H9 (cell line): Measurements from ENCODE around the gene LIM2. TPM values are rescaled to one million over a fixed set of nuclear protein-coding genes. Genes with fewer than 3 reads are reported as not detected.

Experiments
- DNase-seq: peaks from one replicate; pipeline ENCODE4 v3.0.0-alpha.2; 2017
- H2AFZ ChIP-seq: one replicate; pipeline ENCODE4 v1.6.1; 2013; ENCODE audit warnings: mild to moderate bottlenecking, low read length, control low read depth, moderate library complexity
- H2AK5ac ChIP-seq: 2 replicates; pipeline ENCODE4 v1.6.1; 2013; ENCODE audit warnings: low read length, control low read depth, mixed read lengths; ENCODE audit not compliant: insufficient read length
- H2BK120ac ChIP-seq: one replicate; pipeline ENCODE4 v1.6.1; 2013; ENCODE audit warnings: low read depth, mild to moderate bottlenecking, low read length, control low read depth, inconsistent platforms; ENCODE audit not compliant: poor library complexity, severe bottlenecking
- H2BK12ac ChIP-seq: 2 replicates; pipeline ENCODE4 v1.6.1; 2013; ENCODE audit warnings: low read length, control low read depth, mixed read lengths, low read depth; ENCODE audit not compliant: insufficient read length
- H2BK15ac ChIP-seq: 2 replicates; pipeline ENCODE4 v1.6.1; 2013; ENCODE audit warnings: low read depth, low read length, control low read depth
- H2BK20ac ChIP-seq: one replicate; pipeline ENCODE4 v1.6.1; 2013; ENCODE audit warnings: low read depth, mild to moderate bottlenecking, low read length, control low read depth, inconsistent platforms; ENCODE audit not compliant: poor library complexity, severe bottlenecking
- H2BK5ac ChIP-seq: 2 replicates; pipeline ENCODE4 v1.6.1; 2013; ENCODE audit warnings: low read length, control low read depth, mixed read lengths; ENCODE audit not compliant: insufficient read length
- H3K14ac ChIP-seq: 2 replicates; pipeline ENCODE4 v1.6.1; 2013; ENCODE audit warnings: low read length, control low read depth; ENCODE audit not compliant: insufficient read depth
- H3K18ac ChIP-seq: 2 replicates; pipeline ENCODE4 v1.6.1; 2013; ENCODE audit warnings: low read depth, mild to moderate bottlenecking, mixed read lengths, low read length, control low read depth; ENCODE audit not compliant: insufficient read length
- H3K23ac ChIP-seq: 2 replicates; pipeline ENCODE4 v1.6.1; 2013; ENCODE audit warnings: low read length, control low read depth, mixed read lengths, low read depth; ENCODE audit not compliant: insufficient read length
- H3K23me2 ChIP-seq: 2 replicates; pipeline ENCODE4 v1.6.1; 2013; ENCODE audit warnings: low read depth, mild to moderate bottlenecking, mixed read lengths, low read length, control low read depth; ENCODE audit not compliant: insufficient read length, poor library complexity, severe bottlenecking
- H3K27ac ChIP-seq: 2 replicates; pipeline ENCODE4 v1.5.1; 2013; ENCODE audit warnings: low read length, control low read depth, mixed read lengths, low read depth; ENCODE audit not compliant: insufficient read length
- H3K27me3 ChIP-seq: 2 replicates; pipeline ENCODE4 v1.6.1; 2013; ENCODE audit warnings: low read length, control low read depth, inconsistent platforms; ENCODE audit not compliant: insufficient read depth
- H3K4ac ChIP-seq: 2 replicates; pipeline ENCODE4 v1.6.1; 2013; ENCODE audit warnings: low read depth, mild to moderate bottlenecking, control low read depth, inconsistent platforms, low read length, moderate library complexity
- H3K4me1 ChIP-seq: 2 replicates; pipeline ENCODE4 v1.6.1; 2013; ENCODE audit warnings: low read length, control low read depth, inconsistent platforms; ENCODE audit not compliant: insufficient read depth
- H3K4me2 ChIP-seq: 2 replicates; pipeline ENCODE4 v1.6.1; 2013; ENCODE audit warnings: low read length, control low read depth, mixed read lengths; ENCODE audit not compliant: insufficient read length, insufficient read depth
- H3K56ac ChIP-seq: 2 replicates; pipeline ENCODE4 v1.6.1; 2013; ENCODE audit warnings: low read depth, mild to moderate bottlenecking, mixed read lengths, low read length, control low read depth; ENCODE audit not compliant: insufficient read length
- H3K79me1 ChIP-seq: 2 replicates; pipeline ENCODE4 v1.6.1; 2013; ENCODE audit warnings: low read depth, mild to moderate bottlenecking, moderate library complexity, low read length, control low read depth, inconsistent platforms; ENCODE audit not compliant: insufficient read depth, poor library complexity, severe bottlenecking
- H3K79me2 ChIP-seq: 2 replicates; pipeline ENCODE4 v1.6.1; 2013; ENCODE audit warnings: low read length, control low read depth, inconsistent platforms; ENCODE audit not compliant: insufficient read depth
- H3K9ac ChIP-seq: 2 replicates; pipeline ENCODE4 v1.6.1; 2013; ENCODE audit warnings: low read length, control low read depth, mixed read lengths; ENCODE audit not compliant: insufficient read length; ENCODE audit errors: extremely low read depth
- H3K9me3 ChIP-seq: one replicate; pipeline ENCODE4 v1.6.1; 2013; ENCODE audit warnings: low read depth, low read length, inconsistent platforms; ENCODE audit not compliant: control insufficient read depth
- H3T11ph ChIP-seq: one replicate; pipeline ENCODE4 v1.6.1; 2013; ENCODE audit warnings: mild to moderate bottlenecking, low read length, control low read depth, inconsistent platforms
- H4K20me1 ChIP-seq: one replicate; pipeline ENCODE4 v1.6.1; 2013; ENCODE audit not compliant: control insufficient read depth, insufficient read length, insufficient read depth
- H4K5ac ChIP-seq: 2 replicates; pipeline ENCODE4 v1.6.1; 2013; ENCODE audit warnings: low read depth, mild to moderate bottlenecking, mixed read lengths, low read length, control low read depth; ENCODE audit not compliant: insufficient read length
- H4K8ac ChIP-seq: replicated peaks from 2 replicates; pipeline ENCODE4 v1.6.1; 2013; ENCODE audit warnings: low read length, control low read depth, mixed read lengths, low read depth; ENCODE audit not compliant: insufficient read length
- H4K91ac ChIP-seq: 2 replicates; pipeline ENCODE4 v1.6.1; 2013; ENCODE audit warnings: low read depth, mild to moderate bottlenecking, moderate library complexity, mixed read lengths, low read length, control low read depth; ENCODE audit not compliant: insufficient read length
- H3K27ac Mint-ChIP-seq, 3 experiments: 2 replicates in 2 of 3; 3 replicates in 1 of 3; pipeline ENCODE4 v1.8.0; 2020 to 2021; ENCODE audit warnings: mixed read lengths in 3 of 3, mild to moderate bottlenecking in 1 of 3, moderate library complexity in 1 of 3
- H3K27me3 Mint-ChIP-seq: 2 replicates; pipeline ENCODE4 v1.8.0; 2021; ENCODE audit warnings: low read depth, mild to moderate bottlenecking, moderate library complexity, mixed read lengths
- H3K36me3 Mint-ChIP-seq, 3 experiments: 2 replicates in 2 of 3; 3 replicates in 1 of 3; pipeline ENCODE4 v1.8.0; 2020 to 2021; ENCODE audit warnings: low read depth in 3 of 3, mixed read lengths in 3 of 3; ENCODE audit not compliant: insufficient read depth in 1 of 3
- H3K4me1 Mint-ChIP-seq, 2 experiments: 2 replicates each; pipeline ENCODE4 v1.8.0; 2020; ENCODE audit warnings: mixed read lengths in 2 of 2
- H3K4me3 Mint-ChIP-seq, 2 experiments: 2 replicates in 1 of 2; 3 replicates in 1 of 2; pipeline ENCODE4 v1.8.0; 2020 to 2021; ENCODE audit warnings: mild to moderate bottlenecking in 2 of 2, mixed read lengths in 2 of 2, moderate library complexity in 1 of 2
- H3K9me3 Mint-ChIP-seq, 2 experiments: 2 replicates in 1 of 2; 3 replicates in 1 of 2; pipeline ENCODE4 v1.8.0; 2020; ENCODE audit warnings: mild to moderate bottlenecking in 2 of 2, mixed read lengths in 2 of 2, moderate library complexity in 1 of 2
- WGBS: extraction: QIAGEN DNeasy Blood & Tissue Kit; methylation state at CpG from one replicate; pipeline ENCODE4 v1.1.7; 2013; ENCODE audit warnings: missing lambda C conversion rate, low lambda C conversion rate, mixed read lengths; ENCODE audit not compliant: insufficient read length; ENCODE audit errors: extremely low coverage; 5-methylcytosine and 5-hydroxymethylcytosine counted together
- total RNA-seq: library from RNA; stranded (reverse); gene quantifications from 2 replicates; pipeline ENCODE4 v1.2.1, GENCODE V29; 2021
- TF ChIP-seq, protein P1 (sequence below): fragments of 200-600 bp; sonication (generic); conservative IDR thresholded peaks from 3 replicates; pipeline ENCODE4 v1.8.0; 2021; ENCODE audit warnings: antibody characterized with exemption, mild to moderate bottlenecking

Gene LIM2
- total RNA-seq, 1 experiment from 2014 or later: not detected

DNA sequence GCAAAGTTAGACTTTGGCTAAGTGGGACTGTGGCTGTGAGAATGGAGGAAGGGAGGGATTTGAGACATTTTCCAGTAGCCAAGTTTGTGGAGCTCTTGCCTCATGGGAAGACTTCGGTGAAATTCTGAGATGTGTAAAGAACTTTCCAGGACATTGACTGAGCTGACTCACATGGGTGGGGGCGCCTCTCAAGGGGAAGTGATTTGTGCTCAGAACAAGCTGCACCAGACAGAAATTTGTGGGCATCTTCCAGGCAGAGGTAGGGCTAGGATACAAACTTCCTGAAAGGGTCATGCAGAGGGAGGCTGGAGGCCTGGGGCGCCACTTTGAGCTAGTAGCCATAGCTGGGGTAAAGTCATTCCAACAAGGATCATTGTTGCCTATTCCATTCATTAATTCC is 39.4 kb upstream of the LIM2 start:
- peaks cover 54% of the 10 kb centered on the region for H3K27me3 Mint-ChIP-seq

More for the DNA sequence above, 39.4 kb upstream of the LIM2 start:
- H4K5ac ChIP-seq: no peak overlapping the region
- H4K8ac ChIP-seq: no peak overlapping the region
- peaks cover 4 to 38% of the 10 kb centered on the region in 2 experiments; a peak in 3 of 5 replicates for H3K9me3 Mint-ChIP-seq
- H3K27ac ChIP-seq: no peak overlapping the region
- no peak overlapping the region for H3T11ph ChIP-seq
- H2BK120ac ChIP-seq: no peak overlapping the region
- no peaks in the 10 kb centered on the region for H3K9me3 ChIP-seq
- H4K20me1 ChIP-seq: no peaks in the 10 kb centered on the region
- H3K4me3 Mint-ChIP-seq: no peak overlapping the region
- H2BK20ac ChIP-seq: no peak overlapping the region
- no peaks in the 10 kb centered on the region for H3K27me3 ChIP-seq
- H3K79me2 ChIP-seq: no peaks in the 10 kb centered on the region
- no peak overlapping the region for H2AFZ ChIP-seq
- no peak overlapping the region for H3K56ac ChIP-seq
- H3K4ac ChIP-seq: no peak overlapping the region
- H3K23me2 ChIP-seq: no peaks in the 10 kb centered on the region
- no peaks in the 10 kb centered on the region for H3K36me3 Mint-ChIP-seq
- TF ChIP-seq, protein P1, sequence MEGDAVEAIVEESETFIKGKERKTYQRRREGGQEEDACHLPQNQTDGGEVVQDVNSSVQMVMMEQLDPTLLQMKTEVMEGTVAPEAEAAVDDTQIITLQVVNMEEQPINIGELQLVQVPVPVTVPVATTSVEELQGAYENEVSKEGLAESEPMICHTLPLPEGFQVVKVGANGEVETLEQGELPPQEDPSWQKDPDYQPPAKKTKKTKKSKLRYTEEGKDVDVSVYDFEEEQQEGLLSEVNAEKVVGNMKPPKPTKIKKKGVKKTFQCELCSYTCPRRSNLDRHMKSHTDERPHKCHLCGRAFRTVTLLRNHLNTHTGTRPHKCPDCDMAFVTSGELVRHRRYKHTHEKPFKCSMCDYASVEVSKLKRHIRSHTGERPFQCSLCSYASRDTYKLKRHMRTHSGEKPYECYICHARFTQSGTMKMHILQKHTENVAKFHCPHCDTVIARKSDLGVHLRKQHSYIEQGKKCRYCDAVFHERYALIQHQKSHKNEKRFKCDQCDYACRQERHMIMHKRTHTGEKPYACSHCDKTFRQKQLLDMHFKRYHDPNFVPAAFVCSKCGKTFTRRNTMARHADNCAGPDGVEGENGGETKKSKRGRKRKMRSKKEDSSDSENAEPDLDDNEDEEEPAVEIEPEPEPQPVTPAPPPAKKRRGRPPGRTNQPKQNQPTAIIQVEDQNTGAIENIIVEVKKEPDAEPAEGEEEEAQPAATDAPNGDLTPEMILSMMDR: no peak
- no peak overlapping the region for H2BK5ac ChIP-seq
- H3K4me1 Mint-ChIP-seq: no peaks in the 10 kb centered on the region
- WGBS: no CpG with 5 or more reads among the region's 3 CpGs
- no peaks in the 10 kb centered on the region for H3K4me1 ChIP-seq
- no peak overlapping the region for H3K14ac ChIP-seq
- no peak overlapping the region for H3K4me2 ChIP-seq
- H2AK5ac ChIP-seq: no peak overlapping the region
- H3K79me1 ChIP-seq: no peaks in the 10 kb centered on the region
- H3K9ac ChIP-seq: no peak overlapping the region
- no peak overlapping the region for H2BK15ac ChIP-seq
- no peak overlapping the region for H3K23ac ChIP-seq
- H4K91ac ChIP-seq: no peak overlapping the region
- H2BK12ac ChIP-seq: no peak overlapping the region
- no peak overlapping the region for H3K18ac ChIP-seq
- DNase-seq: no peak
- no peak overlapping the region for H3K27ac Mint-ChIP-seq
